GM12878 (cell line): ENCODE results near the gene AKR1A1. TPM values are rescaled to one million over a fixed set of nuclear protein-coding genes. Genes with fewer than 3 reads are reported as not detected.
A peak's percentile ranks its signal among the peaks of the same experiment; 100 is the strongest.

Experiments
- ATAC-seq: fragments of 200-7000 bp; cut with Tn5 transposase; 3 replicates; pipeline ENCODE4 v1.9.1; 2020; ENCODE audit warnings: mild to moderate bottlenecking, moderate library complexity
- BruUV-seq: library from RNA; stranded (reverse); fragments of 400-500 nt; replicated peaks from 2 replicates; lab custom pipeline; 2021; lab: Mats Ljungman, UMichigan
- CTCF ChIA-PET: fragments of 300-600 bp; sonication (Branson Sonifier 250); formaldehyde crosslinking; extraction: SDS; loops from one replicate; lab custom pipeline; 2021; ENCODE audit warnings: inconsistent platforms; lab: Yijun Ruan, JAX
- POLR2A ChIA-PET: fragments of 350-600 bp; formaldehyde crosslinking; extraction: SDS; loops from one replicate; lab custom pipeline; 2021; ENCODE audit warnings: inconsistent platforms; lab: Charles Lee
- RAD21 ChIA-PET: fragments of 300-600 bp; sonication (Branson Sonifier 250); formaldehyde crosslinking; loops from one replicate; lab custom pipeline; 2023; ENCODE audit warnings: antibody characterized with exemption; ENCODE audit not compliant: unreplicated experiment; lab: Charles Lee
- SMC1A ChIA-PET: fragments of 300-600 bp; sonication (Branson Sonifier 250); formaldehyde crosslinking; loops from one replicate; lab custom pipeline; 2023; ENCODE audit not compliant: unreplicated experiment, uncharacterized antibody; lab: Charles Lee
- DNase-seq: peaks from one replicate; pipeline ENCODE4 v3.0.0-alpha.2; 2011; ENCODE audit warnings: low read depth, low spot score
- FAIRE-seq: peaks from 3 replicates; lab custom pipeline; 2011; peaks lifted over from hg19 to GRCh38; lab: Jason Lieb, UNC
- H2AFZ ChIP-seq: 2 replicates; pipeline ENCODE4 v1.6.0; 2011; ENCODE audit warnings: low read depth, low read length, control low read depth; ENCODE audit not compliant: control insufficient read depth
- H3K27ac ChIP-seq: 2 replicates; pipeline ENCODE4 v1.5.1; 2011; ENCODE audit warnings: control low read depth; ENCODE audit not compliant: control insufficient read depth, insufficient read depth
- H3K27me3 ChIP-seq, 2 experiments: replicated peaks in 1 of 2; 2 replicates each; pipeline versions ENCODE4 v1.6.0 to v1.6.1; 2011; ENCODE audit warnings: low read length in 1 of 2; ENCODE audit not compliant: control insufficient read depth in 2 of 2, insufficient read depth in 2 of 2
- H3K36me3 ChIP-seq, 2 experiments: 2 replicates each; pipeline ENCODE4 v1.5.1; 2011; ENCODE audit warnings: low read length in 1 of 2; ENCODE audit not compliant: control insufficient read depth in 2 of 2, insufficient read depth in 2 of 2
- H3K4me1 ChIP-seq: 2 replicates; pipeline ENCODE4 v1.6.1; 2011; ENCODE audit warnings: mild to moderate bottlenecking, low read length, moderate library complexity, mixed read lengths; ENCODE audit not compliant: control insufficient read depth, insufficient read depth
- H3K4me2 ChIP-seq: 2 replicates; pipeline ENCODE4 v1.6.0; 2011; ENCODE audit warnings: control low read depth; ENCODE audit not compliant: control insufficient read depth, insufficient read depth
- H3K4me3 ChIP-seq: fragments of 200-600 bp; sonication (generic); 2 replicates; pipeline ENCODE4 v1.5.1; 2016
- H3K79me2 ChIP-seq: 2 replicates; pipeline ENCODE4 v1.6.0; 2011; ENCODE audit warnings: low read length; ENCODE audit not compliant: control insufficient read depth, insufficient read depth
- H3K9ac ChIP-seq: 2 replicates; pipeline ENCODE4 v1.8.0; 2011; ENCODE audit warnings: low read length, control low read depth, mixed read lengths; ENCODE audit not compliant: control insufficient read depth, insufficient read depth
- H3K9me3 ChIP-seq: replicated peaks from 3 replicates; pipeline ENCODE4 v1.5.1; 2011; ENCODE audit warnings: mild to moderate bottlenecking, low read length; ENCODE audit not compliant: control insufficient read depth, insufficient read depth
- H4K20me1 ChIP-seq: 2 replicates; pipeline ENCODE4 v1.6.0; 2011; ENCODE audit not compliant: control insufficient read depth, insufficient read depth
- ATF7 ChIP-seq: fragments of 450-650 bp; IDR thresholded peaks from 2 replicates; pipeline ENCODE4 v1.6.1; 2016; ENCODE audit warnings: low read depth, mild to moderate bottlenecking
- BMI1 ChIP-seq: fragments of 450-650 bp; IDR thresholded peaks from 2 replicates; pipeline ENCODE4 v1.6.1; 2016; ENCODE audit warnings: mild to moderate bottlenecking, moderate library complexity, borderline replicate concordance
- CBFB ChIP-seq: IDR thresholded peaks from 2 replicates; pipeline ENCODE4 v1.6.1; 2016; ENCODE audit warnings: antibody characterized with exemption, low read depth
- CEBPB ChIP-seq, 2 experiments: fragments of 150-350 bp in 1 of 2; IDR thresholded peaks; 2 replicates each; pipeline ENCODE4 v1.6.1; 2012 to 2014; ENCODE audit warnings: low read depth in 2 of 2, low read length in 2 of 2, borderline replicate concordance in 1 of 2, inconsistent platforms in 1 of 2
- CHD1 ChIP-seq: IDR thresholded peaks from 2 replicates; pipeline ENCODE4 v1.6.1; 2012; ENCODE audit warnings: low read depth, low read length, improper control_type of control experiment
- CREM ChIP-seq: IDR thresholded peaks from 2 replicates; pipeline ENCODE4 v1.6.1; 2014; ENCODE audit warnings: antibody characterized with exemption, low read depth
- EED ChIP-seq: sonication (generic); IDR thresholded peaks from 2 replicates; pipeline ENCODE4 v1.6.1; 2016; ENCODE audit warnings: antibody characterized with exemption, low read depth
- GABPA ChIP-seq: IDR thresholded peaks from 2 replicates; pipeline ENCODE4 v1.6.1; 2014; ENCODE audit warnings: antibody characterized with exemption, low read depth, mild to moderate bottlenecking, inconsistent platforms
- KAT2A ChIP-seq: conservative IDR thresholded peaks from 2 replicates; pipeline ENCODE4 v1.6.1; 2011; ENCODE audit warnings: low read depth, low read length; ENCODE audit not compliant: control insufficient read depth
- MTA2 ChIP-seq: fragments of 450-650 bp; IDR thresholded peaks from 2 replicates; pipeline ENCODE4 v1.6.1; 2016; ENCODE audit warnings: low read depth, mild to moderate bottlenecking, moderate library complexity
- MYB ChIP-seq: fragments of 150-350 bp; IDR thresholded peaks from 2 replicates; pipeline ENCODE4 v1.6.1; 2014; ENCODE audit warnings: mild to moderate bottlenecking, low read depth, low read length, borderline replicate concordance
- POU2F2 ChIP-seq: IDR thresholded peaks from 3 replicates; pipeline ENCODE4 v1.6.1; 2011; ENCODE audit warnings: low read depth, mild to moderate bottlenecking, low read length, borderline replicate concordance
- RCOR1 ChIP-seq: conservative IDR thresholded peaks from 2 replicates; pipeline ENCODE4 v1.6.1; 2012; ENCODE audit warnings: low read depth, low read length, improper control_type of control experiment
- RFX5 ChIP-seq: IDR thresholded peaks from 2 replicates; pipeline ENCODE4 v1.6.1; 2011; ENCODE audit warnings: low read depth, low read length, improper control_type of control experiment
- SREBF2 ChIP-seq: IDR thresholded peaks from 2 replicates; pipeline ENCODE4 v1.6.1; 2012; ENCODE audit warnings: mild to moderate bottlenecking, low read length
- YY1 ChIP-seq: IDR thresholded peaks from 2 replicates; pipeline ENCODE4 v1.6.1; 2011; ENCODE audit warnings: low read depth, mild to moderate bottlenecking, low read length
- WGBS: methylation state at CpG from one replicate; pipeline ENCODE4 v1.1.6; 2016; ENCODE audit warnings: low lambda C conversion rate; ENCODE audit not compliant: insufficient replicate concordance, insufficient coverage; ENCODE audit errors: missing lambda C conversion rate; 5-methylcytosine and 5-hydroxymethylcytosine counted together
- in situ Hi-C: fragments of 300-500 bp; cut with MboI; formaldehyde crosslinking; loops from 9 replicates; pipeline ENCODE4 v1.14.3; 2018; ENCODE audit warnings: mixed read lengths
- intact Hi-C: fragments of 100-400 bp; cut with micrococcal nuclease; formaldehyde crosslinking; loops from one replicate; pipeline ENCODE4 v1.14.2; 2022; ENCODE audit not compliant: unreplicated experiment
- polyA plus RNA-seq, 11 experiments: library from polyadenylated mRNA; depleted of rRNA in 4 of 11; unstranded in 6 of 11; stranded (reverse) in 5 of 11; fragments of >200 nt; fragmentation: Nextera tagmentation in 4 of 11; fragmentation: Illumina TruSeq in 1 of 11; extraction: Ambion mirVana in 4 of 11; extraction: Trizol in 1 of 11; gene quantifications; 1 replicate in 1 of 11; 2 replicates in 10 of 11; pipeline versions ENCODE4 v1.2.1 to v1.2.3, GENCODE V29; 2011 to 2016; ENCODE audit warnings: inconsistent platforms in 2 of 11, missing spikeins in 2 of 11, low read depth in 1 of 11
- total RNA-seq, 4 experiments: library from RNA; depleted of rRNA in 3 of 4; stranded (reverse); fragments of >200 nt in 3 of 4; fragmentation: Illumina TruSeq in 1 of 4; extraction: Trizol in 1 of 4; gene quantifications; 2 replicates each; pipeline versions ENCODE4 v1.2.1 to v1.2.3, GENCODE V29; 2013 to 2021
- TF ChIP-seq, protein P1 (sequence below): IDR thresholded peaks from 2 replicates; pipeline ENCODE4 v1.6.1; 2012; ENCODE audit warnings: low read depth, low read length, improper control_type of control experiment
- TF ChIP-seq, protein P2 (sequence below): fragments of 450-650 bp; IDR thresholded peaks from 2 replicates; pipeline ENCODE4 v1.6.1; 2016; ENCODE audit warnings: mild to moderate bottlenecking
- TF ChIP-seq, protein P3 (sequence below): IDR thresholded peaks from 2 replicates; pipeline ENCODE4 v1.6.1; 2011; ENCODE audit warnings: low read depth, mild to moderate bottlenecking, low read length, moderate library complexity, borderline replicate concordance; ENCODE audit errors: extremely low read depth
- TF ChIP-seq, protein P4 (sequence below): fragments of 450-650 bp; IDR thresholded peaks from 2 replicates; pipeline ENCODE4 v1.6.1; 2017; ENCODE audit warnings: antibody characterized with exemption, mild to moderate bottlenecking, moderate library complexity

AKR1A1 gene
- total and polyA plus RNA-seq, 10 of the 15 experiments (the other 5 are each of a cell fraction or from before 2014, with no cell fraction given): 187 to 335 (median 241) TPM

DNA sequence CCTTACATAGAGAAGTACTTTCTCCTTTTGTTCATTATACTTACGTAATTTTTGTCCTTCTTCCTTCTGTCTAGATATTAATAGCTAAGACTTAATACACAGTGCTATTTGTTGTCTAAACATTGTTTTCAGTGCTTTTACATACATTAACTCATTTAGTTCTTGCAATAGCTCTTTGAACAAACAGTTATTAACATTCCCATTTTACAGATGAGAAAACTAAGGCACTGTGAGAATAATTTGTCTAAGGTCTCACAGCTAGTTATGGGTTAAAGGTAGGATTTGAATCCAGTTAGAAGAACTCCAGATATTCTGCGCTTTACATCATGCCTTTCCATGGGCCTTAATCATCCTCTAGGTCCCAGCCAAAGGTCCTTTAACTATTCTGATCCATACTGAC lies 53.6 kb downstream of the AKR1A1 start (continued):
- TF ChIP-seq, protein P1, sequence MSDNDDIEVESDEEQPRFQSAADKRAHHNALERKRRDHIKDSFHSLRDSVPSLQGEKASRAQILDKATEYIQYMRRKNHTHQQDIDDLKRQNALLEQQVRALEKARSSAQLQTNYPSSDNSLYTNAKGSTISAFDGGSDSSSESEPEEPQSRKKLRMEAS: no peak
- no peak for TF ChIP-seq RCOR1
- no peak for TF ChIP-seq EED
- no peak for TF ChIP-seq YY1
- no peak for TF ChIP-seq KAT2A
- no peak for TF ChIP-seq CBFB
- TF ChIP-seq SREBF2: no peak
- TF ChIP-seq CEBPB (IDR thresholded peaks at IDR 0.05; ENCODE audit: borderline replicate concordance in 1 of 2, low read depth in 2 of 2, low read length in 2 of 2): no peak
- no peak for TF ChIP-seq CREM
- no peak for TF ChIP-seq GABPA
- TF ChIP-seq RFX5: no peak
- TF ChIP-seq ATF7: no peak
- no peak for TF ChIP-seq MTA2

DNA sequence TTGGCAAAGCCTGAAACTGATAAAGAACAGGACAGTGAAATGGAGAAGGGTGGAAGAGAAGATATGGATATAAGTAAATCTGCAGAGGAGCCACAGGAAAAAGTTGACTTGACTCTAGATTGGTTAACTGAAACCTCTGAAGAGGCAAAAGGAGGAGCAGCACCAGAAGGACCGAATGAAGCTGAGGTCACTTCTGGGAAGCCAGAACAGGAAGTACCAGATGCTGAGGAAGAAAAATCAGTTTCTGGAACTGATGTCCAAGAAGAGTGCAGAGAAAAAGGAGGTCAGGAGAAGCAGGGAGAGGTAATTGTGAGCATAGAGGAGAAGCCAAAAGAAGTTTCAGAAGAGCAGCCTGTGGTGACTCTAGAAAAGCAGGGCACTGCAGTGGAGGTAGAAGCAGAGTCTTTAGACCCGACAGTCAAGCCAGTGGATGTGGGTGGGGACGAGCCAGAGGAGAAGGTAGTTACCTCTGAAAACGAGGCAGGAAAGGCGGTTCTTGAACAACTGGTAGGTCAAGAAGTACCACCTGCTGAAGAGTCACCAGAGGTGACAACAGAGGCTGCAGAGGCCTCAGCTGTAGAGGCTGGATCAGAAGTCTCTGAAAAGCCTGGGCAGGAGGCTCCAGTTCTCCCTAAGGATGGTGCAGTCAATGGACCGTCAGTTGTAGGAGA lies 56.9 kb downstream of the AKR1A1 start:
- Histone ChIP-seq H3K36me3 (peaks cover 14 to 29% of the 10 kb centered on the region in 2 experiments; a peak in 3 of 4 replicates), H3K9me3 (no peaks in the 10 kb centered on the region), H3K4me1 (peaks cover 12% of the 10 kb centered on the region), H4K20me1 (no peaks in the 10 kb centered on the region), H3K27me3 (no peaks in the 10 kb centered on the region), H3K27ac (no peak overlapping the region), H3K4me2 (no peak overlapping the region), H3K9ac (no peak overlapping the region), H3K4me3 (no peak overlapping the region), H2AFZ (no peak overlapping the region), H3K79me2 (peaks cover 2% of the 10 kb centered on the region; the same call in 1 of the 2 replicates)
- TSS peak; percentile 39 for BruUV-seq
- WGBS: 67% methylated on average over 6 of the region's 6 CpGs
- DNase-seq (no peak), ATAC-seq (no peak), FAIRE-seq (no peak)
- in situ Hi-C loops (no loop called here), intact Hi-C loops (no loop called here)
- SMC1A ChIA-PET: no interaction called here
- POLR2A ChIA-PET: no interaction called here
- CTCF ChIA-PET: no interaction called here
- RAD21 ChIA-PET: no interaction called here
- TF ChIP-seq POU2F2 (no peak), CHD1 (no peak), KAT2A (no peak), BMI1 (no peak), MYB (no peak)
- TF ChIP-seq, protein P2, sequence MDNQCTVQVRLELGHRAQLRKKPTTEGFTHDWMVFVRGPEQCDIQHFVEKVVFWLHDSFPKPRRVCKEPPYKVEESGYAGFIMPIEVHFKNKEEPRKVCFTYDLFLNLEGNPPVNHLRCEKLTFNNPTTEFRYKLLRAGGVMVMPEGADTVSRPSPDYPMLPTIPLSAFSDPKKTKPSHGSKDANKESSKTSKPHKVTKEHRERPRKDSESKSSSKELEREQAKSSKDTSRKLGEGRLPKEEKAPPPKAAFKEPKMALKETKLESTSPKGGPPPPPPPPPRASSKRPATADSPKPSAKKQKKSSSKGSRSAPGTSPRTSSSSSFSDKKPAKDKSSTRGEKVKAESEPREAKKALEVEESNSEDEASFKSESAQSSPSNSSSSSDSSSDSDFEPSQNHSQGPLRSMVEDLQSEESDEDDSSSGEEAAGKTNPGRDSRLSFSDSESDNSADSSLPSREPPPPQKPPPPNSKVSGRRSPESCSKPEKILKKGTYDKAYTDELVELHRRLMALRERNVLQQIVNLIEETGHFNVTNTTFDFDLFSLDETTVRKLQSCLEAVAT: no peak
- TF ChIP-seq, protein P3, sequence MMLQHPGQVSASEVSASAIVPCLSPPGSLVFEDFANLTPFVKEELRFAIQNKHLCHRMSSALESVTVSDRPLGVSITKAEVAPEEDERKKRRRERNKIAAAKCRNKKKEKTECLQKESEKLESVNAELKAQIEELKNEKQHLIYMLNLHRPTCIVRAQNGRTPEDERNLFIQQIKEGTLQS: no peak
- TF ChIP-seq, protein P4, sequence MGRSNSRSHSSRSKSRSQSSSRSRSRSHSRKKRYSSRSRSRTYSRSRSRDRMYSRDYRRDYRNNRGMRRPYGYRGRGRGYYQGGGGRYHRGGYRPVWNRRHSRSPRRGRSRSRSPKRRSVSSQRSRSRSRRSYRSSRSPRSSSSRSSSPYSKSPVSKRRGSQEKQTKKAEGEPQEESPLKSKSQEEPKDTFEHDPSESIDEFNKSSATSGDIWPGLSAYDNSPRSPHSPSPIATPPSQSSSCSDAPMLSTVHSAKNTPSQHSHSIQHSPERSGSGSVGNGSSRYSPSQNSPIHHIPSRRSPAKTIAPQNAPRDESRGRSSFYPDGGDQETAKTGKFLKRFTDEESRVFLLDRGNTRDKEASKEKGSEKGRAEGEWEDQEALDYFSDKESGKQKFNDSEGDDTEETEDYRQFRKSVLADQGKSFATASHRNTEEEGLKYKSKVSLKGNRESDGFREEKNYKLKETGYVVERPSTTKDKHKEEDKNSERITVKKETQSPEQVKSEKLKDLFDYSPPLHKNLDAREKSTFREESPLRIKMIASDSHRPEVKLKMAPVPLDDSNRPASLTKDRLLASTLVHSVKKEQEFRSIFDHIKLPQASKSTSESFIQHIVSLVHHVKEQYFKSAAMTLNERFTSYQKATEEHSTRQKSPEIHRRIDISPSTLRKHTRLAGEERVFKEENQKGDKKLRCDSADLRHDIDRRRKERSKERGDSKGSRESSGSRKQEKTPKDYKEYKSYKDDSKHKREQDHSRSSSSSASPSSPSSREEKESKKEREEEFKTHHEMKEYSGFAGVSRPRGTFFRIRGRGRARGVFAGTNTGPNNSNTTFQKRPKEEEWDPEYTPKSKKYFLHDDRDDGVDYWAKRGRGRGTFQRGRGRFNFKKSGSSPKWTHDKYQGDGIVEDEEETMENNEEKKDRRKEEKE: no peak
